SK-N-SH (cell line): Measurements from ENCODE around the gene UQCRHL. TPM values are rescaled to one million over a fixed set of nuclear protein-coding genes. Genes with fewer than 3 reads are reported as not detected.

Source experiments
- CTCF ChIA-PET: fragments of 300-600, 350-600 bp; formaldehyde crosslinking; extraction: SDS; loops from one replicate; lab custom pipeline; 2021; lab: Yijun Ruan, JAX
- POLR2A ChIA-PET: fragments of 350-600 bp; sonication (Branson Sonifier 250); formaldehyde crosslinking; extraction: SDS; loops from one replicate; lab custom pipeline; 2020; ENCODE audit warnings: antibody characterized with exemption, inconsistent platforms; lab: Yijun Ruan, JAX
- DNase-seq: peaks from one replicate; pipeline ENCODE4 v3.0.0; 2012
- H2AFZ ChIP-seq: fragments of 200-600 bp; sonication (generic); 2 replicates; pipeline ENCODE4 v1.8.1; 2016; ENCODE audit warnings: antibody characterized with exemption, mild to moderate bottlenecking, low read depth
- H3F3A ChIP-seq: fragments of 200-600 bp; sonication (generic); replicated peaks from 2 replicates; pipeline ENCODE3; 2016; ENCODE audit warnings: antibody characterized with exemption, mild to moderate bottlenecking; ENCODE audit not compliant: insufficient read depth
- H3K27ac ChIP-seq, 2 experiments: fragments of 200-500 bp in 1 of 2; fragments of 200-600 bp in 1 of 2; sonication (Bioruptor generic) in 1 of 2; sonication (generic), shearing (Covaris generic) in 1 of 2; 2 replicates each; pipeline versions ENCODE4 v1.5.1 to v1.6.1; 2014 to 2016; ENCODE audit warnings: low read depth in 2 of 2, inconsistent platforms in 1 of 2, low read length in 1 of 2, mild to moderate bottlenecking in 1 of 2, mixed read lengths in 1 of 2
- H3K27me3 ChIP-seq: fragments of 200-600 bp; sonication (generic), shearing (Covaris generic); 2 replicates; pipeline ENCODE4 v1.6.1; 2016; ENCODE audit warnings: mixed run types; ENCODE audit not compliant: insufficient read depth
- H3K36me3 ChIP-seq, 2 experiments: fragments of 200-500 bp in 1 of 2; fragments of 200-600 bp in 1 of 2; sonication (Bioruptor generic) in 1 of 2; sonication (generic) in 1 of 2; replicated peaks in 1 of 2; 2 replicates each; pipeline versions ENCODE3 to v1.5.1; 2014 to 2016; ENCODE audit warnings: low read length in 1 of 2, mild to moderate bottlenecking in 1 of 2; ENCODE audit not compliant: insufficient read depth in 2 of 2, control insufficient read depth in 1 of 2
- H3K4me1 ChIP-seq, 2 experiments: fragments of 200-500 bp in 1 of 2; fragments of 200-600 bp in 1 of 2; sonication (Bioruptor generic) in 1 of 2; sonication (generic), shearing (Covaris generic) in 1 of 2; 2 replicates each; pipeline versions ENCODE4 v1.5.1 to v1.6.1; 2014 to 2016; ENCODE audit warnings: low read depth in 1 of 2, low read length in 1 of 2, mixed run types in 1 of 2; ENCODE audit not compliant: insufficient read depth in 2 of 2, control insufficient read depth in 1 of 2
- H3K4me2 ChIP-seq: fragments of 200-600 bp; sonication (generic), shearing (Covaris generic); 2 replicates; pipeline ENCODE4 v1.6.1; 2017; ENCODE audit warnings: mixed run types
- H3K4me3 ChIP-seq, 2 experiments: fragments of 200-500 bp in 1 of 2; fragments of 200-600 bp in 1 of 2; sonication (Bioruptor generic) in 1 of 2; sonication (generic), shearing (Covaris generic) in 1 of 2; 2 replicates each; pipeline versions ENCODE4 v1.5.1 to v1.8.1; 2014 to 2016; ENCODE audit warnings: low read depth in 2 of 2, inconsistent platforms in 1 of 2, low read length in 1 of 2, mild to moderate bottlenecking in 1 of 2, mixed read lengths in 1 of 2, moderate library complexity in 1 of 2
- H3K79me2 ChIP-seq: fragments of 200-600 bp; sonication (generic); 2 replicates; pipeline ENCODE4 v1.8.1; 2017; ENCODE audit warnings: mild to moderate bottlenecking; ENCODE audit not compliant: insufficient read depth
- H3K9ac ChIP-seq: fragments of 200-600 bp; sonication (generic); 2 replicates; pipeline ENCODE4 v1.6.1; 2017; ENCODE audit warnings: mixed run types
- H3K9me2 ChIP-seq: fragments of 200-600 bp; sonication (generic); 2 replicates; pipeline ENCODE4 v1.6.1; 2017; ENCODE audit warnings: mixed run types
- H3K9me3 ChIP-seq: fragments of 200-600 bp; sonication (generic); 2 replicates; pipeline ENCODE4 v1.6.1; 2017; ENCODE audit warnings: mixed run types, mild to moderate bottlenecking, moderate library complexity
- H4K20me1 ChIP-seq: fragments of 200-600 bp; sonication (generic); 2 replicates; pipeline ENCODE4 v1.6.1; 2017; ENCODE audit warnings: mild to moderate bottlenecking, mixed run types; ENCODE audit not compliant: insufficient read depth
- EP300 ChIP-seq, 2 experiments: IDR thresholded peaks; 2 replicates each; pipeline versions ENCODE4 v1.4.0 to v1.6.1; 2012; ENCODE audit warnings: borderline replicate concordance in 1 of 2, low read depth in 1 of 2, low read length in 1 of 2
- FOSL2 ChIP-seq: IDR thresholded peaks from 2 replicates; pipeline ENCODE4 v1.4.0; 2012; ENCODE audit warnings: low read depth, mild to moderate bottlenecking, moderate library complexity, borderline replicate concordance
- FOXJ3 ChIP-seq: sonication (generic); formaldehyde crosslinking; IDR thresholded peaks from 2 replicates; pipeline ENCODE4 v1.5.1; 2020; ENCODE audit warnings: mild to moderate bottlenecking, missing genetic modification reagents
- FOXM1 ChIP-seq: IDR thresholded peaks from 2 replicates; pipeline ENCODE4 v1.4.0; 2012; ENCODE audit warnings: low read depth, mild to moderate bottlenecking
- MXI1 ChIP-seq: IDR thresholded peaks from 2 replicates; pipeline ENCODE4 v1.6.1; 2012; ENCODE audit warnings: mild to moderate bottlenecking, low read depth, low read length, improper control_type of control experiment
- REST ChIP-seq: IDR thresholded peaks from 2 replicates; pipeline ENCODE4 v1.6.1; 2012; ENCODE audit warnings: mild to moderate bottlenecking, low read depth, low read length, moderate library complexity
- TAF1 ChIP-seq: IDR thresholded peaks from 2 replicates; pipeline ENCODE4 v1.6.1; 2012; ENCODE audit warnings: low read depth, mild to moderate bottlenecking, low read length, moderate library complexity, borderline replicate concordance
- USF2 ChIP-seq: fragments of 150-350 bp; IDR thresholded peaks from 2 replicates; pipeline ENCODE4 v1.6.1; 2017; ENCODE audit warnings: antibody characterized with exemption, low read length, low read depth, borderline replicate concordance
- WGBS: methylation state at CpG from one replicate; pipeline ENCODE4 v1.1.6; 2017; ENCODE audit warnings: low lambda C conversion rate; 5-methylcytosine and 5-hydroxymethylcytosine counted together
- polyA plus RNA-seq, 3 experiments: library from polyadenylated mRNA; depleted of rRNA; stranded (reverse); fragments of >200 nt; gene quantifications; 2 replicates each; pipeline ENCODE4 v1.2.3, GENCODE V29; 2012

UQCRHL gene
- polyA plus RNA-seq, 1 of the 3 experiments (the other 2 are of a cell fraction) = 2.8 TPM

- H3K27me3 ChIP-seq = no peaks in the 10 kb centered on the region
- no peak overlapping the region for H2AFZ ChIP-seq
- DNase-seq = no peak
- CTCF ChIA-PET = interaction anchor here (1.8 kb wide), 1 partner anchor 61 kb away, joined by 4 read pairs; no protein-coding TSS in a partner anchor
- H3K27ac ChIP-seq = peak overlapping the region in 1 of 2 experiments; percentile 98; a peak in 1 of 4 replicates
- no peaks in the 10 kb centered on the region for H3K9me3 ChIP-seq
- WGBS = 90% methylated on average over 3 of the region's 3 CpGs
- peaks cover 7 to 22% of the 10 kb centered on the region in 2 experiments; a peak in 3 of 4 replicates for H3K4me1 ChIP-seq
- no peaks in the 10 kb centered on the region for H3K36me3 ChIP-seq
- no peaks in the 10 kb centered on the region for H3K9me2 ChIP-seq
- H3K9ac ChIP-seq = no peak overlapping the region
- TF ChIP-seq MXI1 = no peak
- TF ChIP-seq, all 33 proteins: peak for 0
- POLR2A ChIA-PET = no interaction called here
- Histone ChIP-seq H3K4me3 (no peak overlapping the region), H4K20me1 (peaks cover 31% of the 10 kb centered on the region), H3K79me2 (peaks cover 100% of the 10 kb centered on the region), H3F3A (peaks cover 35% of the 10 kb centered on the region), H3K4me2 (no peak overlapping the region)
Observed at GRCh38 chr1:15852828-15853302, 45.4 kb upstream of the UQCRHL start.

- H3K79me2 ChIP-seq = peaks cover 96% of the 10 kb centered on the region
- H3F3A ChIP-seq = peaks cover 35% of the 10 kb centered on the region
- peak overlapping the region; percentile 91 for H3K4me2 ChIP-seq
- no peaks in the 10 kb centered on the region for H3K27me3 ChIP-seq
- CTCF ChIA-PET = interaction anchor here (0.8 to 1.8 kb wide), 3 partner anchors 60 to 90 kb away, joined by 3 to 4 read pairs (median 3); no protein-coding TSS in a partner anchor
- TF ChIP-seq FOXM1 (no peak), FOSL2 (no peak), FOXJ3 (no peak), USF2 (no peak), TAF1 (no peak), REST (no peak), EP300 (IDR thresholded peaks at IDR 0.05; ENCODE audit: borderline replicate concordance in 1 of 2, low read depth in 1 of 2, low read length in 1 of 2) (no peak)
- 76% methylated on average over 6 of the region's 6 CpGs for WGBS
- no peaks in the 10 kb centered on the region for H3K9me3 ChIP-seq
- peaks cover 7 to 22% of the 10 kb centered on the region in 2 experiments; a peak in 3 of 4 replicates for H3K4me1 ChIP-seq
- POLR2A ChIA-PET = no interaction called here
- no peak for DNase-seq
- H3K9me2 ChIP-seq = no peaks in the 10 kb centered on the region
- H3K9ac ChIP-seq = 0 out of 2 replicates have a peak overlapping the region, but pooled peaks have one; percentile 83
- no peaks in the 10 kb centered on the region for H3K36me3 ChIP-seq
- peak overlapping the region in 1 of 2 experiments; percentile 98; a peak in 2 of 4 replicates for H3K27ac ChIP-seq
- H4K20me1 ChIP-seq = peaks cover 25% of the 10 kb centered on the region; the same call in 1 of the 2 replicates
- no peak overlapping the region for H2AFZ ChIP-seq
- no peak overlapping the region for H3K4me3 ChIP-seq
Observed at GRCh38 chr1:15852036-15852827, 44.8 kb upstream of the UQCRHL start.
